HG03354 (cell line): ENCODE results near the gene CMYA5.

ENCODE experiments used
- ATAC-seq: cut with Tn5 transposase; IDR thresholded peaks from one replicate; pipeline ENCODE4 v1.9.1; 2021; ENCODE audit warnings: mild to moderate bottlenecking; ENCODE audit not compliant: unreplicated experiment, poor library complexity, severe bottlenecking

CMYA5 gene

DNA sequence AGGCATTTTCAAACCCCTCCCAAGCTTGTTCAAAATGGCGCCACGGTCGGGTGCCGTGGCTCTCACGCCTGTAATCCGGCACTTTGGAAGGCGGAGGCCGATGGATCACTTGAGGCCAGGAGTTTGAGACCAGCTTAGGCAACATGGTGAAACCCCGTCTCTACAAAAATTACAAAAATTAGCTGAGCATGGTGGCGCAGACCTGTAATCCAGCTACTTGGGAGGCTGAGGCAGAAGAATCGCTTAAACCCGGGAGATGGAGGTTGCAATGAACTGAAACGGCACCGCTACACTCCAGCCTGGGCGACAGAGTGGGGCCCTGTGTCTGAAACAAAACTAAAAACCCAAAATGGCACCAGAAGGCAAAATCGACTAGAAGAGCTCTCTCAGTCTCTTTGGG is 159.4 kb downstream of the CMYA5 start:
- no peak for ATAC-seq
